Measurements from ENCODE around the gene DBNDD1.

The DBNDD1 gene

DNA sequence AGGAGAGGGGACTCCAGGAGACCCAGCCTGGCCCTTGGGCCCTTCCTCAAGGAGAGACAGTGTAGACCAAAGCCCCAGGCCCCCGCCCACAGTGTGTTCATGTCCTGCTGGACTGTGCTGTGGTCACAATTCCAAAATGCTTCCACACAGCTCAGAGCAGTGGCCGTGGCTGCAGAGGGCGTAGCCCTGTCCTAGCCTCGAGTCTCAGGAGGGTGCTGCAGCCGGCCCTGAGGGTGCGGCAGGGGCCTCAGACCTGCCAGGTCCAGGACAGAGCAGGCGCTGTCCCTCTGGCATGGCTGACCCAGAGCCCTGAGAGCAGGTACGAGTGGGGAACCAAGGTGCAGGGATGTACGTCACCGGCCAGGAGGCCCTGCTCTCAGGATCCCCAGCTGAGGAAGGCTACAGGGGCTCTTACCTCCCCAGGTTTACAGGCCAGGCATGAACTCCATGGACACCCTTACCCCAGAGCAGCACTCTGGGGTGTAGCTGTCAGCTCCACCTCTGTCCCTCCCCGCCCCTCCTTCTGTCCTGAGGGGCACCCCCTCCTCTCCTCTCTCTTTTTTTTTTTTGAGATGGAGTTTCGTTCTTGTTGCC lies 7.3 kb downstream of the DBNDD1 start:
- TF ChIP-seq POLR2AphosphoS5 (IDR thresholded peaks at IDR 0.05; ENCODE audit: low read depth, low read length) (no peak), SIN3A (IDR thresholded peaks at IDR 0.05; ENCODE audit: borderline replicate concordance, insufficient read depth, low read length) (no peak), TAF1 (IDR thresholded peaks at IDR 0.05; ENCODE audit: borderline replicate concordance, insufficient read depth, low read length) (no peak), FOXP2 (optimal IDR thresholded peaks at IDR 0.05; ENCODE audit: borderline replicate concordance, extremely low read depth, extremely low read length, insufficient read depth) (no peak)
- TF ChIP-seq, protein P1, sequence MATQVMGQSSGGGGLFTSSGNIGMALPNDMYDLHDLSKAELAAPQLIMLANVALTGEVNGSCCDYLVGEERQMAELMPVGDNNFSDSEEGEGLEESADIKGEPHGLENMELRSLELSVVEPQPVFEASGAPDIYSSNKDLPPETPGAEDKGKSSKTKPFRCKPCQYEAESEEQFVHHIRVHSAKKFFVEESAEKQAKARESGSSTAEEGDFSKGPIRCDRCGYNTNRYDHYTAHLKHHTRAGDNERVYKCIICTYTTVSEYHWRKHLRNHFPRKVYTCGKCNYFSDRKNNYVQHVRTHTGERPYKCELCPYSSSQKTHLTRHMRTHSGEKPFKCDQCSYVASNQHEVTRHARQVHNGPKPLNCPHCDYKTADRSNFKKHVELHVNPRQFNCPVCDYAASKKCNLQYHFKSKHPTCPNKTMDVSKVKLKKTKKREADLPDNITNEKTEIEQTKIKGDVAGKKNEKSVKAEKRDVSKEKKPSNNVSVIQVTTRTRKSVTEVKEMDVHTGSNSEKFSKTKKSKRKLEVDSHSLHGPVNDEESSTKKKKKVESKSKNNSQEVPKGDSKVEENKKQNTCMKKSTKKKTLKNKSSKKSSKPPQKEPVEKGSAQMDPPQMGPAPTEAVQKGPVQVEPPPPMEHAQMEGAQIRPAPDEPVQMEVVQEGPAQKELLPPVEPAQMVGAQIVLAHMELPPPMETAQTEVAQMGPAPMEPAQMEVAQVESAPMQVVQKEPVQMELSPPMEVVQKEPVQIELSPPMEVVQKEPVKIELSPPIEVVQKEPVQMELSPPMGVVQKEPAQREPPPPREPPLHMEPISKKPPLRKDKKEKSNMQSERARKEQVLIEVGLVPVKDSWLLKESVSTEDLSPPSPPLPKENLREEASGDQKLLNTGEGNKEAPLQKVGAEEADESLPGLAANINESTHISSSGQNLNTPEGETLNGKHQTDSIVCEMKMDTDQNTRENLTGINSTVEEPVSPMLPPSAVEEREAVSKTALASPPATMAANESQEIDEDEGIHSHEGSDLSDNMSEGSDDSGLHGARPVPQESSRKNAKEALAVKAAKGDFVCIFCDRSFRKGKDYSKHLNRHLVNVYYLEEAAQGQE (IDR thresholded peaks at IDR 0.05; ENCODE audit: insufficient read depth in 1 of 2, low read depth in 2 of 2, low read length in 2 of 2), result no peak

DNA sequence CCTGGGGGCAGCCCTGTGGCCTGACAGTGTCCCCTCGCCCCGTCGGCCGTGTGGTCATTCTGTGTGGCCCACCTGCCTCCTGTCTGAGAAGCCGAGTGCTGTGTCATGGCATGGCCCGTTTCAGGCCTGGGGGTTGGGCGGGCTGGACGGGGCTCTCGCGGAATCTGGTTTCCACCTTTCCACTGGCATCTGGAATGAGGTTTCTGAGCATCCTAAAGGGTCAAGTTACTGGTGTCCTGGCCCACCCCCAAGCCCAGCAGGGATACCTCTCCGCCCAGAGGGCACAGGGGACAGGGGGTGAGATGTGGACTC lies 7.8 kb downstream of the DBNDD1 start:
- no peak for TF ChIP-seq FOXP2 (optimal IDR thresholded peaks at IDR 0.05; ENCODE audit: borderline replicate concordance, extremely low read depth, extremely low read length, insufficient read depth)
- TF ChIP-seq TAF1 (IDR thresholded peaks at IDR 0.05; ENCODE audit: borderline replicate concordance, insufficient read depth, low read length), result no peak
- TF ChIP-seq POLR2AphosphoS5 (IDR thresholded peaks at IDR 0.05; ENCODE audit: low read depth, low read length), result no peak
- no peak for TF ChIP-seq SIN3A (IDR thresholded peaks at IDR 0.05; ENCODE audit: borderline replicate concordance, insufficient read depth, low read length)
- TF ChIP-seq, protein P1 (IDR thresholded peaks at IDR 0.05; ENCODE audit: insufficient read depth in 1 of 2, low read depth in 2 of 2, low read length in 2 of 2), result no peak

DNA sequence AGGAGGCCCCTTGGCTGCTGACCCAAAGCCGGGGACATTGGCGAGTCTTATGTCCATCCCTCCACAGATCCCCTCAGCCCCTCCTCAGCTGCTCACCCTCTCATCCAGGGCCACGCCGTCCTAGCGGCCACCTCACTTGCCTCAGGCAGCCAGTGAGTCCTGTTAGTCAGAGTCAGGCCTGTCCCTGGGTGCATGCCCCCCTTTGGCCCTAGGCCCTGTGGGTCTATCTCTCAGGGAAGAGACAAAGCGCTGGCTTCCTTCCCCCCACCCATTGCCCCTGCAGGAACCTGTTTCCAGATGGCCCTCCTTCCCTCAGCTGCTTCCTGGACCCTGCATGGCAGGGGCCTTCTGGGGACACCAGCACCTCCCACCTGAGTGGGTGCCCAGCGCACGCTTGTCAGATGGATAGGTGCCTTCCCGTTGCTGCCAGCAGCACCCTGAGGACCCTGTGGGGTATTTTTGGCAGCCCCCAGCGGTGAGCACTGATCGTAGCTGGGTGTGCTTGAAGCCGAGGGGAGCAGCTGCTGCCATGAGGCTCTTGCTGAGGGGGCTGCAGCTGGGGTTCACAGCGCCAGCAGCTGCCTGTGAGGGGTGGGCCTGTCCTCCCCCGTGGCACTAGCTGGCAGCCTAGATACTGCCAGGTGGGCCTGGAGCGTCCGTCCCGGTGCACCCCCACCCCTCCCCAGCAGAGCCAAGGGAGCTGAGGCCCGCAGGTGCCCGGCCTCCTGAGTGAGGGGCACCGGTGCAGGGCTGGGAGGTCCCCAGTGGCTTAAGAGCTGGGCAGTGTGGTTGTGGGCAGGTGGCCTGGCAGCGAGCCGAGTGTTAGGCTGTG lies 8.4 kb downstream of the DBNDD1 start:
- TF ChIP-seq POLR2AphosphoS5 (IDR thresholded peaks at IDR 0.05; ENCODE audit: low read depth, low read length), result no peak
- TF ChIP-seq TAF1 (IDR thresholded peaks at IDR 0.05; ENCODE audit: borderline replicate concordance, insufficient read depth, low read length), result no peak

DNA sequence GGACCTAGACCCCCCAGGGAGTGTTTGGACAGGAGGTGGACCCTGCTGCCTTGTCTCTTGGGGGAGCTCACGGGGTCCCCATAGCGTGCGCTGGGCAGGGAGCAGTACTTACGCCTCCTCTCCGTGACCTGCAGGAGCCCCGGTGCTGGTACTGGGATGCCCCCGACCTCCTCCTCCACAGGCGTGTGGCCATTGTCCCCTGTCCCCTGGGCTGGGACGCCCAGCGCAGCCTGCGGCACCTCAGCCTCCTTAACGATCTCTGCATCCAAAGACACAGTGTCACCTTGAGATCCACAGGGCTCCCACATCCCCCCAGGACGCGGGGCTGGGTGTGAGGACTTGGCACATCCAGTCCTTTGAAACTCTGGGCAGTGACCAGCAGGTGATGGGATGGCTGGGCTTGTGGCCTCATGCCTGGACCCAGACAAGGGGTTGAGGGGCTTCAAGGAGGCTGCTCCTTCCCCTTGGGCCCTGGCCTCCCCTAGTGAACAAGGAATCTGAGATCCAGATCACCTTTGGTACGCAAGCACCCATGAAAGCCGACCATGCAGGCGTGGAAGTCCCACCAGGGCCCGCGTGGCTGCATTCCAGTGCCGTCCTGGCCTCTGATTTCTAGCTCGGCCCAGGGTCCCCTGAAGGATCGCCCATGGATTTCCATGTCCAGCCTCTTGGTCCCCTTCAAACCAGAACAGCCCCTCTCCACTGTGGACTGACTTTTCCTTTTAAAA lies 9.9 kb downstream of the DBNDD1 start:
- no peak for TF ChIP-seq POLR2AphosphoS5 (IDR thresholded peaks at IDR 0.05; ENCODE audit: low read depth, low read length)
- TF ChIP-seq FOXP2 (optimal IDR thresholded peaks at IDR 0.05; ENCODE audit: borderline replicate concordance, extremely low read depth, extremely low read length, insufficient read depth), result no peak

DNA sequence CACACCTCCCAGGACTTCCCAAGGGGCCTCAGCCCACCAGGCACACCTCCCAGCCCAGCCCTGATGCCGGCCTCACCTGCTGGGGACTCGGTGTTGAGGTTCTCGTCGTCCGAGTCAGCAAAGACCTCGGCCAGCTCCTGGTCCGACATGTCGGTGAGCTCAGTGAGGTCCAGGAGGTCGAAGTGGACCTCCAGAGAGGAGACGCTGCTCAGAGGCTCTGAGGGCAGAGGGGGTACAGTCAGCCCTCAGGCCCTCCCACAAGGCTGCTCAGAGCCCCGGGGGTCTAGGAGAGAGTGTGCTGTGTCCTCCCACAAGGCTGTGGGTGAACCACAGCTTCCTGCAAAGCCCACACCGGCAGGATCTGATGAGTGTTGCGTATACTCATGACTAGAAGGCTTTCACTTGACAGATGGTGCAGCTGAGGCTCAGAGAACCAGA lies 10.5 kb downstream of the DBNDD1 start:
- TF ChIP-seq POLR2AphosphoS5 (IDR thresholded peaks at IDR 0.05; ENCODE audit: low read depth, low read length) (no peak), FOXP2 (optimal IDR thresholded peaks at IDR 0.05; ENCODE audit: borderline replicate concordance, extremely low read depth, extremely low read length, insufficient read depth) (no peak), SIN3A (IDR thresholded peaks at IDR 0.05; ENCODE audit: borderline replicate concordance, insufficient read depth, low read length) (no peak), TAF1 (IDR thresholded peaks at IDR 0.05; ENCODE audit: borderline replicate concordance, insufficient read depth, low read length) (no peak)
- TF ChIP-seq, protein P1 (IDR thresholded peaks at IDR 0.05; ENCODE audit: insufficient read depth in 1 of 2, low read depth in 2 of 2, low read length in 2 of 2), result no peak

DNA sequence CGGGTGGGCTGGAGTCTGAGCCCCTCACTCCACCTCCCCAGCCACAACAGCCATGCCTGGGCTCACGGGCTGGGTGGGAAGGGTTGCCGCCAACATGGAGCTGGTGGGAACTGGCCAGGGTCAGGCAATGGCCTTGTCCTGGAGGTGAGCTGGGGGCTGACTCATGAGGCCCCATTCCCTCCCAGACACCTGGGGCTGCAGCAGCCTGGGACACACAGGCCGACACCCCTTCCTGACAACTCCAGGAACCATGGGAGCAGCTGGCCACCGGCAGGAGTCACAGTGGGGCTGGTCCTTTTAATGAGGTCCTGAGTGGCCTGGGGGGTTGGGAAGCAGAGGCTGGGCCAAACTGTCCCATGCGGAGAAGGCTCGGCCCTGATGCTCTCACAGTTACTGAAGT lies 12.2 kb downstream of the DBNDD1 start:
- TF ChIP-seq FOXP2 (optimal IDR thresholded peaks at IDR 0.05; ENCODE audit: borderline replicate concordance, extremely low read depth, extremely low read length, insufficient read depth) (no peak), SIN3A (IDR thresholded peaks at IDR 0.05; ENCODE audit: borderline replicate concordance, insufficient read depth, low read length) (no peak), TAF1 (IDR thresholded peaks at IDR 0.05; ENCODE audit: borderline replicate concordance, insufficient read depth, low read length) (no peak), POLR2AphosphoS5 (IDR thresholded peaks at IDR 0.05; ENCODE audit: low read depth, low read length) (no peak)
- TF ChIP-seq, protein P1 (IDR thresholded peaks at IDR 0.05; ENCODE audit: insufficient read depth in 1 of 2, low read depth in 2 of 2, low read length in 2 of 2), result no peak

Data from PFSK-1 (cell line).